AG20443 (cell line): ENCODE measurements around the gene LGR5.
A peak's percentile ranks its signal among the peaks of the same experiment; 100 is the strongest.
"Not testable (repeated sequence)": the region's sequence is repeated elsewhere in the genome, so short reads cannot be mapped to it uniquely, and the experiment has no call there.

ENCODE experiments used
- DNase-seq: peaks from one replicate; pipeline ENCODE4 v3.0.0; 2012; ENCODE audit warnings: low spot score, mixed read lengths

Gene LGR5

GRCh38 chr12:71476513-71476912 is 36.9 kb downstream of the LGR5 start:
- DNase-seq = peak; percentile 74

- no peak for DNase-seq
Observed at GRCh38 chr12:71477609-71478008, 38.0 kb downstream of the LGR5 start.

- no peak for DNase-seq
Observed at GRCh38 chr12:71478270-71478669, 38.7 kb downstream of the LGR5 start.

GRCh38 chr12:71484272-71484905 is 44.8 kb downstream of the LGR5 start:
- no peak for DNase-seq

GRCh38 chr12:71490844-71491243 is 51.2 kb downstream of the LGR5 start:
- not testable (repeated sequence) for DNase-seq

- no peak for DNase-seq
Observed at GRCh38 chr12:71492604-71493003, 53.0 kb downstream of the LGR5 start.

DNA sequence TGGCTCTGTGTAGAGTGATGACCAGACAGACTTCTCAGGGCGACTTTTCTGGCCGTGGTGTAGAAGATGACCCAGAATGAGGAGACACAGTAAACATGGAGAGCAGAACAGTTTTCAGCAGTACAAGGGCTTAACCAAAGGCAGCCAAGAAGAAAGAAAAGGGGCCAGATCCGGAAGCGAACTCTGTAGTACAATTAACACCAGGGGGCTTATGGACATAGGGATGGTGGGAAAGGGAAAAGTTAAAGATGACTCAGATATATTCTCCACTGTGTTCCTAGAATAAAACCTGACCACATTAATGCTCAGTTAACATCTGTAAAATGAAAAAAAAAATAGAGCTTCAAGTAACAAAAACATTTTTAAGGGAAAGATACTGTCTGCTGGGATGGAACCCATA is 60.2 kb downstream of the LGR5 start:
- DNase-seq = no peak

DNA sequence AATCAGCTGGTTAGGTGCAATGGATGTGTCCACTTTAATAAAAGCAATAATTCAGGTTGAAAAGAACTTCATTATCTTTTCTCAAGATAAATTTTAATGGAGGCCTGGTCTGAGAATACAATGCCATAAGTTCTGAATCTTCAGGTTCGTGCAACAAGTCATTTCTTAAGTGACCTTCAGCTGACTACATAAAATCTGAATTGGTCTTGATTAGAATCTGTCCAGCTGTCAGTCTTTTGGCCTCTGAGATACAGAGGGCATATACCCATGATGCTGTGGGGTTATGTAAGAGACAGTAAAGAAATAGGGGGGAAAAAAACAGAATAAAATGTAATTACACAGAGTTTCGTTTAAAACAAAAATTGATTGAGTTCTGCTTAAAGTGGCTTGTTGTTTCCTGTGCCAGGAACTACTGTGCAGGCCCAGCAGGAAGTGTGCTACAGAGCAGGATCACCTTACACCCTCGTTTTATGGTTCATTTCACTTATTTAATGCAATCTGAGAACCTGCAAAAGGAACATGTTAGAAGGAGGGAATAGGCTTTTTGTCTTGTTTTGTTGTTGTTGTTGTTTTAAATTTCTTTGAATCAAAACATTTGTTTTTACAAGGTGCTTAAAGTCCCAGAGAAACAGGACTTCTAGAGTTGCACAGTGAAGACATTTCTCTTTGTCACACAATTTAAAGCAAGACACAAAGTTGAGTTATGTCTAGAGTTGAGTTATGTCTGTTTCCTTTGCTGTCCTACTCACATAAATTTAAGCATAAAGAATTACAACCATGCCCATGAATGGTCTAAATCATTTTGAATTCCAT is 64.2 kb downstream of the LGR5 start:
- DNase-seq = no peak

- DNase-seq = no peak
Observed at GRCh38 chr12:71504476-71504875, 64.9 kb downstream of the LGR5 start.

DNA sequence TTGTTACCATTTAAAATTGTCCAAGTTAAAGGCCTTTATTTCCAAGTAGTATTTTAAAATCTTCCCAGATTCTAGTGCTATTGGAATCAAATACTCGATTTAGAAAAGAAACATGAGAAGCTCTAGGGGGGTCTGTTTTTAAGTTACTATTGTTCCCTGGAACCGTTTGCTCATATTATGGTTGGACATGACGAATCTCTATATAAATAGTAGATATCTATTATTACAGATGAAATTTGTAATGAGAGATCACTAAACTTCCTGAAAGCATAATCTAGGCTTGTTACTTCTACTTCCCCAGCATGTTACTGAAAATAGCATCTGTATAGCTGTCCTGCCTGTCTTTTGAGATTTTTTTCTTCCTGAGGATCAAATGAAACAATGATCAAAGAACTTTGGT is 70.1 kb downstream of the LGR5 start:
- DNase-seq = no peak

DNA sequence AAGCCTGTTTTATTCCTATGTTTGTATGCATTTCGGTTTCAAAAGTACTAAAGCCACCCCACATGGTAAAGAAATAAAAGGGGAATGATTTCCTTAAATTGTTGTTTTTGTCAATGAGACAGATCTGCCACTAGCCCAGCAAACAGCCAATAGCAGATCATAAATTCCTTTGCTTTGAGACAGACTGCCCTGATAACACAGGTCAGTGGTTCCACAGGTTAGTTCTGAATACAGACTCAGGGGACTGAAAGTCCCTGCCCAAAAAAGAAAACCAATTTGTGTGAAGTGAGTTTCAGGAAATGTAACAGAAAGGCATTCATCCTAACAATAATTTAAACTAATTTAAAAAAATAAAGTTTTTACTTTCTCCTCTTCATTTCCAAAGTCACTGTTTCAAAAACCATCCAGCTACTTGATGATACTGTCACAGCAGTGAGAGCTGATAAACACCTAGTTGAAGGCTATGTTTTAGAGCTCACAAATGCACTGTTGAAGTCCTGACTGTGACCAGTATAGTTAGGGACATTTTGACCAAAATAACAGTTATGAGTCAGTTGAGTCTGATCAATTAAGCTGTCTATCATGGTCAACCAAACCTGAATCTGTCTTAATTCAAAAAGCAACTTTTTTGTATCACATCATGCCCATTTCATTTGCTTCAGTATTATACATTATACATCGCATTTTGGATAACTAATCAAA is 77.7 kb downstream of the LGR5 start:
- DNase-seq = no peak

GRCh38 chr12:71521125-71521524 is 81.5 kb downstream of the LGR5 start:
- DNase-seq = no peak

GRCh38 chr12:71524626-71525025 is 85.0 kb downstream of the LGR5 start:
- no peak for DNase-seq

DNA sequence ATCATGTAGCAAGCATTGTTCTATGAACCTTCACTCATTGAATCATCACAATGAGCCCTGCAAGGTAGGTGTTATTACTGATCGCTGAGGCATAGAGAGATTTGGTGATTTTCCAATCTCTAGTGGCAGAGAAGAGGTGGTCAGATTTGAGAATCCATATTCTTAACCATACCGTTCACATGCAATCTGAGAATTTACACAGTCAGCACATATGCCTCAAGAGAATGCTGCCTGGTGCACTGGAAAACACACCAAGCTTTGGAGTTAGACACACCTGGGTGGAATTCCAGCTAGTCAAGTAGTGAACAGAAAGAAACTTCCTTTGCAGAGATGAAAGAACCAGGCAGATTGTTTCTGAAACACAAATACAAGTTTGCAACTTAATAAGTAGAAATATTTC is 94.1 kb downstream of the LGR5 start:
- DNase-seq = no peak

- DNase-seq = no peak
Observed at GRCh38 chr12:71536279-71536938, 96.8 kb downstream of the LGR5 start.

DNA sequence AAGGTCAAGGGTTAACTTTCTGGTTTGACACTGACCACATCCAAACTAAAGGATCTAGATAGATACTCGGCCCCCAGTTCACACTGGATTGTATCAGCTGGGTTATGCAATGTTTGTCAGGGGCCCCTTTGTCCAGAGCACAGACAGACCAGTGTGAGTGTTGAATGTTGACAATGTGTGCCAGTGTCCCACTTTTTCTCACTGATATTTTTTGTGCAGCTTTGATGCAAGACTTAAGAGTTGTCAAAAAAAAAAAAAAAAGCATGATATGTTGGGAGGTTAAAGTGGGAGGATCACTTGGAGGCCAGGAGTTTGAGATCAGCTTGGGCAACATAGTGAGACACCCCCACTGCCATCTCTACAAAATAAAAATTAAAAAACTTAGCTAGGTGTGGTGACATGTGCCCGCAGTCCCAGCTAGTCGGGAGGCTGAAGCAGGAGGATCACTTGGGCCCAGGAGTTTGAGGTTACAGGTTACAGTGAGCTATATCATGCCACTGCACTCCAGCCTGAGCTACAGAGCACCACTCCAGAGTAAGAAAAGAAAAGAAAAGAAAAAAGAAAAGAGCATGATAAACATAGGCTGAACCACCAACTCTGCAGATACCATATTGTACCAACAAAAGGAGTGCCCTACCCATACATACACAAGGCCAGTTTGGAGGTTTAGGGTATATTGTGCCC is 97.5 kb downstream of the LGR5 start:
- no peak for DNase-seq

GRCh38 chr12:71538807-71539206 is 99.2 kb downstream of the LGR5 start:
- no peak for DNase-seq

DNA sequence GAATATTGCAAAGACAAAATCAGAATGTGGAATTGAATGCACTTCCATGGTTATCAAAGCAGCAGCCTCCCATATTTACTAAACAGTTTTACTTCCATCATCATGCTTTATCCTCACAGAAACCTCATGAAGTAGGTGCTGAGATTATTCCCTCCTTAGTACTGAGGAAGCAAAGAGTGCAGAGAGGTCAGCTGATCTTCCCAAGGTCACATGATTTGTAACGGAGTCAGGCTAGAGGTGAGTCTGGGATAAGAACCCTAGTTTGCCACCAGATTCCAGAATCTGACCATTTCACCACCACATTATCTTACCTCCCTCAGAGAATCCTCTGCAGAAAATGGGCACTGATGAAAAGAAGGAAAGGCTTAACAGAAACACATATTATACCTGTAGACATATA is 102.0 kb downstream of the LGR5 start:
- DNase-seq = no peak

GRCh38 chr12:71546322-71546861 is 106.8 kb downstream of the LGR5 start:
- no peak for DNase-seq

DNA sequence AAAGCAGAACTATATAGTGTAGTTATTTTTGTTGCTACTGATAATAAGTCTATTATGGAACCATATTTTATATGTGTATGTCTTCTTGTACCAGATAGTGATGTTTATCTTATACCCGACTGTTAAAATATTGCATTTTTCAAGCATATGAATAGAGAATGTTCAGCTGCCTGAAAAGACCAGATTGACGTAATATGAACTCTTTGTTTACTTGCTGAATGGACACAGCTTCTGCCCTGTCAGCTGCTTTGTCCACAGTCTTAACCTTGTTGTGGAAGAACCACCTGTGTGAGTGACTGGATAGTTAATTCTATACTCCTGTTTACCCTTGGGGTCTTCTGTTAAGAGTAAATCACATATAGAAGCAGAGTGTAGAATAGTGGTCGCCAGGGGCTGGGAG is 109.3 kb downstream of the LGR5 start:
- no peak for DNase-seq

GRCh38 chr12:71551529-71551928 is 111.9 kb downstream of the LGR5 start:
- DNase-seq = peak; percentile 24
